Activated naive CD8-positive, alpha-beta T cell treated with anti-CD3 and anti-CD28 coated beads, Interleukin-2, amount 10 ng/mL, durations not matched to agents 7 days and 5 days (primary cell): ENCODE measurements around the gene AMD1. TPM values are rescaled to one million over a fixed set of nuclear protein-coding genes. Genes with fewer than 3 reads are reported as not detected.
"Not testable (repeated sequence)": the region's sequence is repeated elsewhere in the genome, so short reads cannot be mapped to it uniquely, and the experiment has no call there.

Experiments
- ATAC-seq: fragments of 150-1000 bp; cut with Tn5 transposase; one replicate; pipeline ENCODE4 v1.10.0; 2021; ENCODE audit warnings: low read depth, moderate library complexity
- POLR2A ChIA-PET: fragments of 350-600 bp; sonication (Branson Sonifier 250); formaldehyde crosslinking; loops from one replicate; lab custom pipeline; 2021; ENCODE audit warnings: antibody characterized with exemption; lab: Charles Lee
- DNase-seq: peaks from one replicate; pipeline ENCODE4 v3.0.0; 2021
- H3K27ac Mint-ChIP-seq: one replicate; pipeline ENCODE4 v1.8.0; 2022; ENCODE audit warnings: mild to moderate bottlenecking, mixed read lengths
- H3K27me3 Mint-ChIP-seq: one replicate; pipeline ENCODE4 v1.8.0; 2022; ENCODE audit warnings: mild to moderate bottlenecking, moderate library complexity, mixed read lengths
- H3K36me3 Mint-ChIP-seq: one replicate; pipeline ENCODE4 v1.8.0; 2021; ENCODE audit warnings: mild to moderate bottlenecking, mixed read lengths
- H3K4me1 Mint-ChIP-seq: one replicate; pipeline ENCODE4 v1.8.0; 2021; ENCODE audit warnings: mixed read lengths
- H3K4me3 Mint-ChIP-seq: one replicate; pipeline ENCODE4 v1.8.0; 2022; ENCODE audit warnings: mild to moderate bottlenecking, moderate library complexity, mixed read lengths
- H3K9me3 Mint-ChIP-seq: one replicate; pipeline ENCODE4 v1.8.0; 2021; ENCODE audit warnings: mixed read lengths
- total RNA-seq, 2 experiments: library from RNA; stranded (reverse); gene quantifications; one replicate each; pipeline ENCODE4 v1.2.3, GENCODE V29; 2021

AMD1 gene
- 10 to 100 TPM; 60.0 to 61.2 TPM for total RNA-seq

- peaks cover 3% of the 10 kb centered on the region for H3K36me3 Mint-ChIP-seq
- peaks cover 18% of the 10 kb centered on the region for H3K4me1 Mint-ChIP-seq
- no peaks in the 10 kb centered on the region for H3K27me3 Mint-ChIP-seq
- DNase-seq (peak; percentile 91), ATAC-seq (peak; percentile 75)
- H3K27ac Mint-ChIP-seq: peak within 1 kb of the TSS; percentile 97
- POLR2A ChIA-PET: interaction anchor here (0.6 to 7.4 kb wide), 20 partner anchors 9 to 650 kb away, joined by 3 to 462 read pairs (median 6); partner anchors contain the start of genes CDK19, GTF3C6 and RPF2
- no peaks in the 10 kb centered on the region for H3K9me3 Mint-ChIP-seq
- peak within 1 kb of the TSS; percentile 93 for H3K4me3 Mint-ChIP-seq
These were observed at the start of gene AMD1 for GRCh38 chr6:110873981-110874879. TSS of gene AMD1 (plus strand) at chr6:110874785. CDS start at chr6:110875106, 321 bp downstream.

DNA sequence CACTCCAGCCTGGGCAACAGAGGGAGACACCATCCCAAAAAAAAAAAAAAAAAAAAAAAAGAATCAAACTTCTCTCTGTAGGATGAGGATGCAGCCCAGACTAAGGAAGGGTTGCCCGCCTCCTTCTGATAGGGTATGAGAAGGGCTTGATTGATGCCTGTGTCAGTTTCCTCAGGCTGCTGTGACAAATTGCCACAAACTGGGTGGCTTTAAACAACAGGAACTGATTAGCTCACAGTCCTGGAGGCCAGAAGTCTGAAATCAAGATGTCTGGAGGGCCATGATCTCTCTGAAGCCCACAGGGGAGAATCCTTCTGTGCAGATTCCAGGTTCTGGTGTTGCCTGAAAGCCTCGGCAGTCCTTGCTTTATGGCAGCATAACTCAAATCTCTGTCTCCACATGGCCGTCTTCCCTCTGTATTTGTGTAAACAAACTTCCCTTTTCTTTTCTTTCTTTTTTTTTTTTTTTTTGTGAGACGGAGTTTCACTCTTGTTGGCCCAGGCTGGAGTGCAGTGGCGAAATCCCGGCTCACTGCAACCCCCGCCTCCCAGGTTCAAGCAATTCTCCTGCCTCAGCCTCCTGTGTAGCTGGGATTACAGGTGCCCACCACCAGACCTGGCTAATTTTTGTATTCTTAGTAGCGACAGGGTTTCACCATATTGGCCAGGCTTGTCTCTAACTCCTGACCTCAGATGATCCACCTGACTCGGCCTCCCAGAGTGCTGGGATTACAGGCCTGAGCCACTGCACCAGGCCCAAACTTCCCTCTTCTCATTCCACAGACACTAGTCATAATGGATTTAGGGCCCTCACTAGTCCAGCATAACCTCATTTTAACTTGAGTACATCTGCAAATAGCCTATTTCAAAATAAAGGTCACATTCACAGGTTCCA, 48.1 kb upstream of the AMD1 start:
- no peak overlapping the region for H3K27ac Mint-ChIP-seq
- POLR2A ChIA-PET: interaction anchor here (0.6 to 2.4 kb wide), 4 partner anchors 9 to 1248 kb away, joined by 3 to 13 read pairs (median 8); partner anchors contain the start of genes AMD1 and CDK19

GRCh38 chr6:110828396-110828795, 46.2 kb upstream of the AMD1 start:
- ATAC-seq (no peak), DNase-seq (no peak)
- no peaks in the 10 kb centered on the region for H3K27me3 Mint-ChIP-seq
- no peak overlapping the region for H3K4me3 Mint-ChIP-seq
- no peaks in the 10 kb centered on the region for H3K36me3 Mint-ChIP-seq
- H3K9me3 Mint-ChIP-seq: no peaks in the 10 kb centered on the region
- no peaks in the 10 kb centered on the region for H3K4me1 Mint-ChIP-seq
- POLR2A ChIA-PET: interaction anchor here (0.6 to 1.5 kb wide), 2 partner anchors 14 to 33 kb away, joined by 3 to 8 read pairs; partner anchors contain the start of gene CDK19
- no peak overlapping the region for H3K27ac Mint-ChIP-seq

More for the DNA sequence above, 48.1 kb upstream of the AMD1 start:
- Mint-ChIP-seq H3K4me3 (no peak overlapping the region), H3K9me3 (no peaks in the 10 kb centered on the region), H3K36me3 (no peaks in the 10 kb centered on the region), H3K27me3 (peaks cover 10% of the 10 kb centered on the region), H3K4me1 (peaks cover 8% of the 10 kb centered on the region)
- DNase-seq: no peak
- ATAC-seq: no peak

DNA sequence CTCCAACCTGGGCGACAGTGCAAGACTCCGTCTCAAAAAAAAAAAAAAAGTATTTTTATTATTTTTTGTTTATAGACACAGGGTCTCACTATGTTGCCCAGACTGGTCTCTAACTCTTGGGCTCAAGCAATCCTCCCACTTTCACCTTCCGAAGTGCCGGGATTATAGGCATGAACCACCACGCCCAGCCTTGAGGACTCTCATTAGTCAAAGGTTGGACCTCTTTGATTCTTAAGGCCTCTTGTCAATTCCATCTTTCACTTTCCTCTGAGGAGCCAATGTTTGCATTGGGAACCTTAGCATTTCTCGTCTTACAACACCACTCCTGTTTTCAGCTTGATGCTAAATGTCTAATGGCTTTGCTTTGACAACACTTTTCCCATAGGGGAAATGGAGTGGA, 43.2 kb upstream of the AMD1 start:
- POLR2A ChIA-PET: no interaction called here
- no peak for DNase-seq
- Mint-ChIP-seq H3K4me1 (no peaks in the 10 kb centered on the region), H3K9me3 (no peaks in the 10 kb centered on the region), H3K36me3 (no peaks in the 10 kb centered on the region), H3K27me3 (no peaks in the 10 kb centered on the region), H3K27ac (no peak overlapping the region), H3K4me3 (no peak overlapping the region)
- ATAC-seq: no peak

DNA sequence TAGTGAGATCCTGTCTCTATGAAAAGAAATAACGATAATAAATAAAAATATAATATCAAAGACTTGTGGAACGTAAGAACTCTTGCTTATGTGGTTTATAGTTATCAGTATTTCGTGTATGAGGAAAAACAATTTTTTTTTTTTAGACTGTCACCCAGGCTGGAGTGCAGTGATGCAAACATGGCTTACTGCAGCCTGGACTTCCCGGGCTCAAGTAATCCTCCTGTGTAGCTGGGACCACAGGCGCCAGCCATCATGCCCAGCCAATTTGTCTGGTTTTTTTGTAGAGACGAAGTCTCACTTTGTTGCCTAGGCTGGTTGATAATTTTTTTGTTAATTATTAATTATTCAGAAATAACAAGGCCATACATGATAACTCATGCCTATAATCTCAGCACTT, 40.8 kb upstream of the AMD1 start:
- Mint-ChIP-seq H3K9me3 (no peaks in the 10 kb centered on the region), H3K36me3 (no peaks in the 10 kb centered on the region), H3K27me3 (no peaks in the 10 kb centered on the region), H3K4me1 (no peaks in the 10 kb centered on the region), H3K27ac (no peak overlapping the region), H3K4me3 (no peak overlapping the region)
- DNase-seq (no peak), ATAC-seq (no peak)
- POLR2A ChIA-PET: no interaction called here

- H3K36me3 Mint-ChIP-seq, DNase-seq, H3K27me3 Mint-ChIP-seq, H3K4me3 Mint-ChIP-seq, ATAC-seq, H3K9me3 Mint-ChIP-seq, POLR2A ChIA-PET, H3K4me1 Mint-ChIP-seq, H3K27ac Mint-ChIP-seq: not testable (repeated sequence)
These were observed 38.8 kb upstream of the AMD1 start for GRCh38 chr6:110835751-110836150.

GRCh38 chr6:110841266-110841665, 33.3 kb upstream of the AMD1 start:
- DNase-seq (no peak), ATAC-seq (no peak)
- POLR2A ChIA-PET: no interaction called here

DNA sequence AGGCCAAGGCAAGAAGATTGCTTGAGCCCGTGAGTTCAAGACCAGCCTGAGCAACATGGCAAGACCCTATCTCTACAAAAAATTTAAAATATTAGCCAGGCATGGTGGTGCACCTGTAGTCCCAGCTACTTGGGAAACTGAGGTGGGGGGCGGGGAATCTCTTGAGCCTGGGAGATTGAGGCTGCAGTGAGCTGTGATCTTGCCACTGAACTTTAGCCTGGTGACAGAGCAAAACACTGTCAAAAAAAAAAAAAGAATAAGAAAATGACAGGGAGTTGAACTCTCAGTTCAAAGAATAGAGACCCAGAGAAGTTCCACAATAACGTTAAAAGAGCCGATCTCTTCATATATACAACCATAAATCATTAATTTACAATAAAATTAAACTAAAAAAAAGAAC, 24.8 kb upstream of the AMD1 start:
- POLR2A ChIA-PET: no interaction called here
- ATAC-seq (no peak), DNase-seq (no peak)
- Mint-ChIP-seq H3K27ac (no peak overlapping the region), H3K4me1 (no peaks in the 10 kb centered on the region), H3K4me3 (no peak overlapping the region), H3K9me3 (no peaks in the 10 kb centered on the region), H3K36me3 (no peaks in the 10 kb centered on the region), H3K27me3 (peaks cover 7% of the 10 kb centered on the region)

More at GRCh38 chr6:110841266-110841665, 33.3 kb upstream of the AMD1 start:
- H3K4me1 Mint-ChIP-seq: no peaks in the 10 kb centered on the region
- no peak overlapping the region for H3K4me3 Mint-ChIP-seq
- H3K27ac Mint-ChIP-seq: no peak overlapping the region
- H3K36me3 Mint-ChIP-seq: no peaks in the 10 kb centered on the region
- no peaks in the 10 kb centered on the region for H3K27me3 Mint-ChIP-seq
- no peaks in the 10 kb centered on the region for H3K9me3 Mint-ChIP-seq

DNA sequence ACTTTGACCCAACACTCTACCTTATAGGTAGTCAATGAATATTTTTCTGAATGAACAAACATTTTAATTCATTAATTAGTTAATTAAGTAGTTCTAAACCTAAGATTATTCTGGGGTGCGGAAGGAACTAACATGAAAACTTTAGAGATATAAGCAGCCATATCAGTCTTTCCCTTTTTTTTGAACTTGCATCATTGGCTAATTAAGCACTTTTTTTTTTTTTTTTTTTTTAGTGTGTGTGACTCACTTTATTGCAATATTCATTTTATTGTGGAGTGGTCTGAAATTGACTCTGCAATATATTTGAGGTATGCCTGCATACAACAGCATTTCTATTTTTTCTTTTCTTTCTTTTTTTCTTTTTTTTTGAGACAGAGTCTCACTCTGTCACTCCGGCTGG, 21.8 kb upstream of the AMD1 start:
- ATAC-seq (no peak), DNase-seq (no peak)
- Mint-ChIP-seq H3K27ac (no peak overlapping the region), H3K9me3 (no peaks in the 10 kb centered on the region), H3K36me3 (no peaks in the 10 kb centered on the region), H3K27me3 (peaks cover 7% of the 10 kb centered on the region), H3K4me3 (no peak overlapping the region), H3K4me1 (no peaks in the 10 kb centered on the region)
- POLR2A ChIA-PET: no interaction called here

- ATAC-seq (no peak), DNase-seq (no peak)
- POLR2A ChIA-PET: no interaction called here
- Mint-ChIP-seq H3K9me3 (no peaks in the 10 kb centered on the region), H3K27me3 (peaks cover 3% of the 10 kb centered on the region), H3K4me3 (no peak overlapping the region), H3K36me3 (no peaks in the 10 kb centered on the region), H3K27ac (no peak overlapping the region), H3K4me1 (no peaks in the 10 kb centered on the region)
These were observed 20.7 kb upstream of the AMD1 start for GRCh38 chr6:110853754-110854477.

DNA sequence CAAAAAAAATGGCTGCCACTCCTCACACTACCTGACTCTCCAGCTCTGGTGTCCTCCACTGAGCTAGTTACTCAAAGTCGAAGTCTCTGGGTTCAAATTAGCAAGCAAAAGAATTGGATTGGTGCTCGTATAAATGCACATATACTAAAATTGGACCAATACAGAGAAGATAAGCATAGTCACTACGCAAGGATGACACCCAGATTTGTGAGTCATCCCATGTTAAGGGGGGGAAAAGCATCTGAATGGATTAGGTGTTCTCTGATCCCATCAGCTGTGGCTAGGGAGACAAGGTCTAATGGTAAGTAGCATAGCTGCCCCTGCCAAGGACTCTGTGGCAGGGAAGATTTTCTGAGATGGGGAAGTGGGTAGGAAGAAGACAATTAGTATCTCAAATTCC, 18.3 kb upstream of the AMD1 start:
- POLR2A ChIA-PET: interaction anchor here (2.0 kb wide), 1 partner anchor 11 kb away, joined by 5 read pairs; no protein-coding TSS in a partner anchor
- no peak for ATAC-seq
- Mint-ChIP-seq H3K27ac (no peak overlapping the region), H3K36me3 (no peaks in the 10 kb centered on the region), H3K9me3 (no peaks in the 10 kb centered on the region), H3K27me3 (no peaks in the 10 kb centered on the region), H3K4me3 (no peak overlapping the region), H3K4me1 (peaks cover 6% of the 10 kb centered on the region)
- DNase-seq: no peak

DNA sequence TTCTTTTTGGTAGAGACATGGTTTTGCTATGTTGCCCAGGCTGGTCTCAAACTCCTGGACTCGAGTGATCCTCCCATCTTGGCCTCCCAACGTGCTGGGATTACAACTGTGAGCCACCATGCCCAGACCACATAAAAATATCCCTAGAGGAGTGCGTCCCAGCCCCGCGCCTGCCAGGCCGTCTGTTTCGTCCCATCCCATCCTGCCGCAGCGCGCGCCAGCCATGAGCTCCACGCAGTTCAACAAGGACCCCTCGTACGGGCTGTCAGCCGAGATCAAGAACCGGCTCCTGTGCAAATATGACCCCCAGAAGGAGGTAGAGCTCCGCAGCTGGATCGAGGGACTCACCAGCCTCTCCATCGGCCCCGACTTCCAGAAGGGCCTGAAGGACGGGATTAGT, 16.6 kb upstream of the AMD1 start:
- DNase-seq: no peak
- ATAC-seq: no peak
- no peak overlapping the region for H3K4me3 Mint-ChIP-seq
- H3K9me3 Mint-ChIP-seq: no peaks in the 10 kb centered on the region
- H3K4me1 Mint-ChIP-seq: peaks cover 6% of the 10 kb centered on the region
- H3K27ac Mint-ChIP-seq: no peak overlapping the region
- no peaks in the 10 kb centered on the region for H3K27me3 Mint-ChIP-seq
- POLR2A ChIA-PET: interaction anchor here (0.6 to 2.0 kb wide), 2 partner anchors 9 to 43 kb away, joined by 3 to 5 read pairs; partner anchors contain the start of gene CDK19
- H3K36me3 Mint-ChIP-seq: no peaks in the 10 kb centered on the region
